Frontal cortex (tissue), 4 donors: ENCODE data around the gene FSTL4. TPM values are rescaled to one million over a fixed set of nuclear protein-coding genes. Genes with fewer than 3 reads are reported as not detected.

ENCODE experiments used
- DNase-seq, 2 donors: peaks; one replicate each; pipeline ENCODE4 v3.0.0; 2012; ENCODE audit warnings: low spot score in 2 of 2
- FAIRE-seq: peaks from 2 replicates; lab custom pipeline; 2012; peaks lifted over from hg19 to GRCh38; lab: Jason Lieb, UNC
- total RNA-seq: library from RNA; depleted of rRNA; stranded (reverse); fragments of >200 nt; gene quantifications from one replicate; pipeline ENCODE4 v1.2.3, GENCODE V29; 2014
- donor health status: control.
- donor health status: control.
- donor health status: control.

The FSTL4 gene
- total RNA-seq, 1 donor from 2014 or later: 0.82 TPM

GRCh38 chr5:133381571-133382365 lies 230.6 kb downstream of the FSTL4 start:
- FAIRE-seq: no peak
- no peak for DNase-seq

- FAIRE-seq (no peak), DNase-seq (no peak)
These were observed 231.3 kb downstream of the FSTL4 start for GRCh38 chr5:133381041-133381440.

GRCh38 chr5:133377736-133378135 lies 234.6 kb downstream of the FSTL4 start:
- DNase-seq (no peak), FAIRE-seq (no peak)

- DNase-seq (no peak), FAIRE-seq (no peak)
These were observed 235.4 kb downstream of the FSTL4 start for GRCh38 chr5:133376986-133377385.

GRCh38 chr5:133373121-133373870 lies 239.0 kb downstream of the FSTL4 start:
- FAIRE-seq (no peak), DNase-seq (no peak)

GRCh38 chr5:133372293-133372937 lies 239.9 kb downstream of the FSTL4 start:
- DNase-seq (no peak), FAIRE-seq (no peak)

GRCh38 chr5:133371371-133372155 lies 240.8 kb downstream of the FSTL4 start:
- DNase-seq (no peak), FAIRE-seq (no peak)

- no peak for FAIRE-seq
- no peak for DNase-seq
These were observed 241.4 kb downstream of the FSTL4 start for GRCh38 chr5:133370904-133371303.

- no peak for DNase-seq
- no peak for FAIRE-seq
These were observed 242.1 kb downstream of the FSTL4 start for GRCh38 chr5:133370036-133370831.

- FAIRE-seq: no peak
These were observed 243.2 kb downstream of the FSTL4 start for GRCh38 chr5:133368916-133369783.

GRCh38 chr5:133367984-133368383 lies 244.4 kb downstream of the FSTL4 start:
- no peak for FAIRE-seq
- DNase-seq: no peak

More at GRCh38 chr5:133368916-133369783, 243.2 kb downstream of the FSTL4 start:
- no peak for DNase-seq

- DNase-seq: no peak
- no peak for FAIRE-seq
These were observed 245.1 kb downstream of the FSTL4 start for GRCh38 chr5:133367071-133367786.

- DNase-seq (no peak), FAIRE-seq (no peak)
These were observed 245.9 kb downstream of the FSTL4 start for GRCh38 chr5:133366438-133366837.

GRCh38 chr5:133365738-133366137 lies 246.6 kb downstream of the FSTL4 start:
- DNase-seq: no peak
- FAIRE-seq: no peak

- FAIRE-seq (no peak), DNase-seq (no peak)
These were observed 247.2 kb downstream of the FSTL4 start for GRCh38 chr5:133364936-133365707.

GRCh38 chr5:133363807-133364587 lies 248.3 kb downstream of the FSTL4 start:
- FAIRE-seq (no peak), DNase-seq (no peak)
